Dedifferentiated amniotic fluid mesenchymal stem cell (primary cell): ENCODE data around the gene SLA2.
"Not testable (repeated sequence)": the region's sequence is repeated elsewhere in the genome, so short reads cannot be mapped to it uniquely, and the experiment has no call there.

ENCODE experiments used
- DNase-seq: peaks from one replicate; pipeline ENCODE4 v3.0.0-alpha.2; 2016; ENCODE audit errors: extremely low spot score

The SLA2 gene

GRCh38 chr20:36645353-36645752, 643 bp downstream of the SLA2 start:
- DNase-seq: no peak

GRCh38 chr20:36644706-36645095, 1.3 kb downstream of the SLA2 start:
- no peak for DNase-seq

- DNase-seq: no peak
These were observed 1.8 kb downstream of the SLA2 start for GRCh38 chr20:36644032-36644705.

- no peak for DNase-seq
These were observed 3.9 kb downstream of the SLA2 start for GRCh38 chr20:36642136-36642535.

GRCh38 chr20:36641506-36641843, 4.5 kb downstream of the SLA2 start:
- no peak for DNase-seq

GRCh38 chr20:36638876-36639400, 7.1 kb downstream of the SLA2 start:
- not testable (repeated sequence) for DNase-seq

GRCh38 chr20:36634342-36634741, 11.7 kb downstream of the SLA2 start:
- DNase-seq: no peak

- DNase-seq: no peak
These were observed 12.7 kb downstream of the SLA2 start for GRCh38 chr20:36633285-36633772.

GRCh38 chr20:36632487-36633284, 13.3 kb downstream of the SLA2 start:
- DNase-seq: no peak

- DNase-seq: no peak
These were observed 13.9 kb downstream of the SLA2 start for GRCh38 chr20:36632147-36632486.

- DNase-seq: no peak
These were observed 14.3 kb downstream of the SLA2 start for GRCh38 chr20:36631646-36632045.

GRCh38 chr20:36629719-36630681, 16.0 kb downstream of the SLA2 start:
- DNase-seq: no peak

GRCh38 chr20:36628076-36628475, 17.9 kb downstream of the SLA2 start:
- DNase-seq: no peak

GRCh38 chr20:36624944-36625324, 21.1 kb downstream of the SLA2 start:
- DNase-seq: no peak

GRCh38 chr20:36624068-36624943, 21.7 kb downstream of the SLA2 start:
- no peak for DNase-seq

- DNase-seq: no peak
These were observed 22.6 kb downstream of the SLA2 start for GRCh38 chr20:36623444-36623843.

- no peak for DNase-seq
These were observed 25.1 kb downstream of the SLA2 start for GRCh38 chr20:36620917-36621316.

- no peak for DNase-seq
These were observed 31.0 kb downstream of the SLA2 start for GRCh38 chr20:36614781-36615557.

GRCh38 chr20:36613974-36614373, 32.0 kb downstream of the SLA2 start:
- DNase-seq: no peak

- no peak for DNase-seq
These were observed 34.4 kb downstream of the SLA2 start for GRCh38 chr20:36611625-36612024.
